ENCODE measurements around the gene RASSF4.

RASSF4 gene

DNA sequence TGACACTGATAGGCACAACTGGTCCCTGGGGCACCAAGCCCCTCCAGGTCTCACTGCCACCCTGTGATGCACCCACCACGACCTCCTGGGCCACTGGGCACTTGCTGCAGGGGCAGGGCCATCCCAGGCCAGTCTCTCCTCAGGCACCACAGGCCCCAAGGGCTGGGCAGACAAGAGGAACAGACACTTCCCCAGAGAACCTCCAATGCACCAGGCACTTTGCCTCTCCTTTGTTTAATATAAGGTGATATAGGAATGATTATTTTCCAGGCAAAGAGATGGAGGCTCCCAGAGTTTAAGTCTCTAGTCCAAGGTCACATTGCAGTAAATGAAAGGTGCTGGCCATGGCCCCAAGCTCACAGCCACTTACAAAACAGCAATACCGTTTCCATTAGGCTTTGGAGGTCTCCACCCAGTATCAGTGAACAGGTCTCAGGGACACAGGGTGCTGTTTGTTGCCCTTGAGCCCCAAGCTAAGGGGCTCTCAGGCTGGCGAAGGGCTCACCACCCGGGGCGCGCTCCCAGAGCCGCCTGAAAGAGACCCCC lies 14.6 kb downstream of the RASSF4 start:
- Histone ChIP-seq H3K27me3 (ENCODE audit: control insufficient read depth, insufficient read depth, low read length) (no peaks in the 10 kb centered on the region), H3K4me3 (ENCODE audit: low read depth, low read length) (peak overlapping the region; percentile 75), H3K27ac (ENCODE audit: low read depth, low read length) (peak overlapping the region; percentile 74; the same call in 1 of the 2 replicates), H3K4me1 (ENCODE audit: control insufficient read depth, insufficient read depth, low read length) (peaks cover 56% of the 10 kb centered on the region), H3K36me3 (ENCODE audit: control insufficient read depth, insufficient read depth, low read length) (peaks cover 9% of the 10 kb centered on the region), H3K9ac (ENCODE audit: low read length) (peak overlapping the region; percentile 45), H3K9me3 (ENCODE audit: control insufficient read depth, insufficient read depth, low read depth, low read length) (no peaks in the 10 kb centered on the region)

DNA sequence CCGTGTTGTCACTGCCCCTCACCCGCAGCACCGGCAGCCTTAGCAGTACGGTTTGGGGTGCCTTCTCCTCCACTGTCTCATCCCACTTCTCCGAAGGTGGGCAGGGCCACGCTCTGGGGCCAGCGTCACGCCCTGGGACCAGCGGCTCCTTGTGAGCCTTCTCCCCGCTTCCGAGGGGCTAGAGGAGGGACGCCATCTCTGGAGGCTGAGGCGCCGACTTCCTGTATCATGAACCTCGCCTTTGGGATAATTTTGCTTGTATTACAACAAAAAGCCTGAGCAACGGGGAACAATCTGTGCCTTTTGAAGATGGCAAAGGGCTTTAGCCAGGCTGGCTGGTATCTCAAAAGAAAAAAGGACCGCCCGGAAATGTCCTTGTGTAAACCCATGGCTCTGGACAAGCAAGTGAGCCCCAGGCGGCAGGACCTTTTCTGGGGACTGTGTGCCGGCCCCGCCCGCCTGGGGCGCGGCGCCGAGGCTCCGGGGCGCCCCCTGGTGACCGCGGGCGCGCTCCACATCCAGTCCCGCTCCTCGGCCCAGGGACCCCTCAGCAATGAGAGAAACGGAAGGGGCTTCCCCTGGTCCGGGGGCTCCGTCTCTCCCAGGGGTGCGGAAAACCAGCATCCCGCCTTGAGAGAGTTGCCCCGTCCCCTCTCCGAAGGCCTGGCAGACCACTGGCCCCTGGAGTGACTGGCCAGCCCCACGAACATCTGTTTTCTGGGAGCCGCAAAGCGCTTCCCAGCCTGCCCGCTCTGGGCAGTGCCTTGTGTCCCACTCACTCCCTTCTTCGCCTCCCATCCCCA lies 15.2 kb downstream of the RASSF4 start:
- no peaks in the 10 kb centered on the region for H3K27me3 ChIP-seq (ENCODE audit: control insufficient read depth, insufficient read depth, low read length)
- H3K9me3 ChIP-seq (ENCODE audit: control insufficient read depth, insufficient read depth, low read depth, low read length): no peaks in the 10 kb centered on the region
- peak overlapping the region; percentile 79 for H3K9ac ChIP-seq (ENCODE audit: low read length)
- H3K27ac ChIP-seq (ENCODE audit: low read depth, low read length): peak overlapping the region; percentile 74; the same call in 1 of the 2 replicates
- peaks cover 6% of the 10 kb centered on the region for H3K36me3 ChIP-seq (ENCODE audit: control insufficient read depth, insufficient read depth, low read length)
- peaks cover 63% of the 10 kb centered on the region for H3K4me1 ChIP-seq (ENCODE audit: control insufficient read depth, insufficient read depth, low read length)
- H3K4me3 ChIP-seq (ENCODE audit: low read depth, low read length): peak overlapping the region; percentile 75

DNA sequence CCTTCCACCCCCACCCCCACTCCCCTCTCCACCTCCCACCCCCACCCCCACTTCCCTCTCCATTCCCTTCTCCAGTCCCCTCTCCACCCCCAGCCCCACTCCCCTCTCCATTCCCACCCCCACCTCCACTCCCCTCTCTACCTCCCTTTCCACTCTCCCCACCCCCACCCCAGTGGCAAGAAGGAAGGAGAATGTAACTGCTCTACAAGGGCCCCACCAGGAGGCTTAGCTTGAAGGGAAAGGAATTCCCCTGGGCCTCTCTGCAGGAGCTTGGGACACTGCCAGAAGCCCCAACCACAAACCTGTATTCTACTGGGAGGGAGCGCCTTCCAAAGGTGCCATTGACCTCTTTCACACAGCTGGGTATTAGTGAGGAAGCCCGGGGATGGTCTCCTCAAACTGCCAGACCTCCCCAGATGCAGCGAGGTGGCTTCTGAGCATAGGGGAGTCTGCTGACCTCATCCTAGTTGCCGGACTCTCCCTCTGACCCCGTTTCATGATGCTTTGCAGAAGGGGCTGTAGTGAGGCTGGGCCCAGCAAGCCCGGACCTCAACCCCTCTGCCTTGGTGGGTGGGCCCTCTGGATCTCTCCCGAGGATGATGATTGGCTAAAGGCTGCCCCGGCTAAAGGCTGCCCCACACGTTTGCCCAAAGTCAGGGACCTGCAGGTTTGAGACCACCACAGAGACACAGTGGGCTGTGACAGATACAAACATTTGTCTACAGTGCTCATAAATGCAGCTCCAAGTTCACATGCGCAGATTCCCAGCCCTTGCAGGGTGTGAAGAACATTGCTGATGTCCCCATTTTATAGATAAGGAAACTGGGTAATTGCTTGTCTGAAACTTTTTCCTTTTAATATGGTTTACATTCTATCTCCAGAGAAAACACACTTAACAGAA lies 16.1 kb downstream of the RASSF4 start:
- Histone ChIP-seq H3K9ac (ENCODE audit: low read length) (peak overlapping the region; percentile 14), H3K27me3 (ENCODE audit: control insufficient read depth, insufficient read depth, low read length) (no peaks in the 10 kb centered on the region), H3K4me3 (ENCODE audit: low read depth, low read length) (peak overlapping the region; percentile 75), H3K36me3 (ENCODE audit: control insufficient read depth, insufficient read depth, low read length) (peaks cover 4% of the 10 kb centered on the region), H3K4me1 (ENCODE audit: control insufficient read depth, insufficient read depth, low read length) (peaks cover 72% of the 10 kb centered on the region), H3K27ac (ENCODE audit: low read depth, low read length) (no peak overlapping the region; the same call in 1 of the 2 replicates), H3K9me3 (ENCODE audit: control insufficient read depth, insufficient read depth, low read depth, low read length) (no peaks in the 10 kb centered on the region)

GRCh38 chr10:44976352-44977198 lies 17.0 kb downstream of the RASSF4 start:
- no peaks in the 10 kb centered on the region for H3K9me3 ChIP-seq (ENCODE audit: control insufficient read depth, insufficient read depth, low read depth, low read length)
- H3K4me3 ChIP-seq (ENCODE audit: low read depth, low read length): no peak overlapping the region
- no peak overlapping the region for H3K27ac ChIP-seq (ENCODE audit: low read depth, low read length)
- no peak overlapping the region for H3K9ac ChIP-seq (ENCODE audit: low read length)
- no peaks in the 10 kb centered on the region for H3K27me3 ChIP-seq (ENCODE audit: control insufficient read depth, insufficient read depth, low read length)
- H3K4me1 ChIP-seq (ENCODE audit: control insufficient read depth, insufficient read depth, low read length): peaks cover 76% of the 10 kb centered on the region
- H3K36me3 ChIP-seq (ENCODE audit: control insufficient read depth, insufficient read depth, low read length): no peaks in the 10 kb centered on the region

GRCh38 chr10:44977287-44978212 lies 17.9 kb downstream of the RASSF4 start:
- Histone ChIP-seq H3K9me3 (ENCODE audit: control insufficient read depth, insufficient read depth, low read depth, low read length) (no peaks in the 10 kb centered on the region), H3K36me3 (ENCODE audit: control insufficient read depth, insufficient read depth, low read length) (no peaks in the 10 kb centered on the region), H3K4me1 (ENCODE audit: control insufficient read depth, insufficient read depth, low read length) (peaks cover 76% of the 10 kb centered on the region), H3K27me3 (ENCODE audit: control insufficient read depth, insufficient read depth, low read length) (no peaks in the 10 kb centered on the region), H3K9ac (ENCODE audit: low read length) (no peak overlapping the region), H3K4me3 (ENCODE audit: low read depth, low read length) (peak overlapping the region; percentile 36; the same call in 1 of the 2 replicates), H3K27ac (ENCODE audit: low read depth, low read length) (no peak overlapping the region)

GRCh38 chr10:44978213-44978569 lies 18.6 kb downstream of the RASSF4 start:
- Histone ChIP-seq H3K36me3 (ENCODE audit: control insufficient read depth, insufficient read depth, low read length) (no peaks in the 10 kb centered on the region), H3K9ac (ENCODE audit: low read length) (no peak overlapping the region), H3K27ac (ENCODE audit: low read depth, low read length) (peak overlapping the region; percentile 22; the same call in 1 of the 2 replicates), H3K4me3 (ENCODE audit: low read depth, low read length) (peak overlapping the region; percentile 36; the same call in 1 of the 2 replicates), H3K27me3 (ENCODE audit: control insufficient read depth, insufficient read depth, low read length) (no peaks in the 10 kb centered on the region), H3K4me1 (ENCODE audit: control insufficient read depth, insufficient read depth, low read length) (peaks cover 70% of the 10 kb centered on the region), H3K9me3 (ENCODE audit: control insufficient read depth, insufficient read depth, low read depth, low read length) (no peaks in the 10 kb centered on the region)

GRCh38 chr10:44978570-44979280 lies 19.1 kb downstream of the RASSF4 start, which contains the start of gene DEPP1:
TSS of gene DEPP1 (minus strand) at chr10:44978809. CDS start at chr10:44978030, 779 bp downstream.
- no peaks in the 10 kb centered on the region for H3K27me3 ChIP-seq (ENCODE audit: control insufficient read depth, insufficient read depth, low read length)
- H3K4me1 ChIP-seq (ENCODE audit: control insufficient read depth, insufficient read depth, low read length): peaks cover 65% of the 10 kb centered on the region
- no peaks in the 10 kb centered on the region for H3K36me3 ChIP-seq (ENCODE audit: control insufficient read depth, insufficient read depth, low read length)
- peak within 1 kb of the TSS; percentile 22; the same call in 1 of the 2 replicates for H3K27ac ChIP-seq (ENCODE audit: low read depth, low read length)
- H3K4me3 ChIP-seq (ENCODE audit: low read depth, low read length): peak within 1 kb of the TSS; percentile 36; the same call in 1 of the 2 replicates
- H3K9ac ChIP-seq (ENCODE audit: low read length): no peak within 1 kb of the TSS
- H3K9me3 ChIP-seq (ENCODE audit: control insufficient read depth, insufficient read depth, low read depth, low read length): no peaks in the 10 kb centered on the region

DNA sequence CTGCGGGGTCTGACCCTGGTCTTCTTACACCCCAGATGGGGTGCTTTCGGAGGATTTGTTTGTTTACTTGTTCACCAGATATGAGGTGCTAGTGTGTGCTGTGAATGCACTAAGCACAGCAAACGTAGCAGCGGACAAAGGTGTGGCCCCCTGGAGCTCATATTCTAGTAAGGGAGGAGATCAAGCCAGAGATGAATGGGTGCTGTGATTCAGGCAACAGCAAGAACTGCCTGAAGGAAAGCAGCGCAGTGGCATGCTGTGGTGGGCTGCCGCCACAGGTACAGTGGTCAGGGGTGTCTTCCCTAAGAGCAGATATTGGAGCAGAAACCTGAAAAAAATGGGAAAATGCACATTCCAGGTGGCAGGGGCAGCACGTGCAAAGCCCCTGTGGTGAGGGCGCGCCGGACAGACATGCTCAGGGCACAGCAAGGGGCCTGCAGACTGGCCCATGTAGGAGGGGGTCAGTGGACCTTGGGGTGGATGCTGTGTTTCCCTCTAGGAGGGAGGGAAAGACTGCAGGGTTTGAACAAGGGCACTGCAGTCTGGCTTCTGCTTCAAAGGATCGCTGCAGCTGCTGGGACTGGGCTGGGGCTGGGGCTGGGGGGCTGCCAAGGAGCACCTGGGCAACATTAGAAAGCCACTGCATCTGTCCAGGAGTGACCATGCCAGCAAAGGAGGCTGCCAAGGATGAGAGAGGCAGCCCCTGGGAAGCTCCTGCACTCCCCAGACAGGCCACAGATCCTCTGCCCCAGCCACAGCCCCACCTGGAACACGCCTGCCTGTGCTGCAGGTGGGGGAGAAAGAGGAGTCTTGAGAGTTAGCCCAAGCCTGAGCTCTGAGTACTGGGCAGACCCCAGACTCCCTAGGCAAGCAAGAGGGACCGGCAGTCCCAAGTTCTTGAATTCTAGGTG lies 19.9 kb downstream of the RASSF4 start:
- H3K27me3 ChIP-seq (ENCODE audit: control insufficient read depth, insufficient read depth, low read length): no peaks in the 10 kb centered on the region
- no peak overlapping the region for H3K9ac ChIP-seq (ENCODE audit: low read length)
- no peak overlapping the region for H3K4me3 ChIP-seq (ENCODE audit: low read depth, low read length)
- H3K36me3 ChIP-seq (ENCODE audit: control insufficient read depth, insufficient read depth, low read length): no peaks in the 10 kb centered on the region
- H3K9me3 ChIP-seq (ENCODE audit: control insufficient read depth, insufficient read depth, low read depth, low read length): no peaks in the 10 kb centered on the region
- H3K4me1 ChIP-seq (ENCODE audit: control insufficient read depth, insufficient read depth, low read length): peaks cover 57% of the 10 kb centered on the region
- no peak overlapping the region for H3K27ac ChIP-seq (ENCODE audit: low read depth, low read length)
